SH-SY5Y (cell line): ENCODE data around the gene KCNG2.

Experiments
- GATA2 ChIP-seq: IDR thresholded peaks from 2 replicates; pipeline ENCODE4 v1.6.1; 2011; ENCODE audit warnings: mild to moderate bottlenecking, low read depth, low read length
- GATA3 ChIP-seq: IDR thresholded peaks from 2 replicates; pipeline ENCODE4 v1.6.1; 2011; ENCODE audit warnings: low read depth, mild to moderate bottlenecking, low read length, moderate library complexity

- no peak for TF ChIP-seq GATA3
- TF ChIP-seq GATA2 = no peak
Observed at GRCh38 chr18:79876497-79876896, 78.8 kb downstream of the KCNG2 start.
